IPS-NIHi7 (cell line): ENCODE data around the gene TUBGCP5.
"Not testable (repeated sequence)": the region's sequence is repeated elsewhere in the genome, so short reads cannot be mapped to it uniquely, and the experiment has no call there.

Experiments used
- DNase-seq: peaks from one replicate; pipeline ENCODE4 v3.0.0; 2012; ENCODE audit warnings: mixed read lengths; ENCODE audit errors: extremely low spot score

The TUBGCP5 gene

DNA sequence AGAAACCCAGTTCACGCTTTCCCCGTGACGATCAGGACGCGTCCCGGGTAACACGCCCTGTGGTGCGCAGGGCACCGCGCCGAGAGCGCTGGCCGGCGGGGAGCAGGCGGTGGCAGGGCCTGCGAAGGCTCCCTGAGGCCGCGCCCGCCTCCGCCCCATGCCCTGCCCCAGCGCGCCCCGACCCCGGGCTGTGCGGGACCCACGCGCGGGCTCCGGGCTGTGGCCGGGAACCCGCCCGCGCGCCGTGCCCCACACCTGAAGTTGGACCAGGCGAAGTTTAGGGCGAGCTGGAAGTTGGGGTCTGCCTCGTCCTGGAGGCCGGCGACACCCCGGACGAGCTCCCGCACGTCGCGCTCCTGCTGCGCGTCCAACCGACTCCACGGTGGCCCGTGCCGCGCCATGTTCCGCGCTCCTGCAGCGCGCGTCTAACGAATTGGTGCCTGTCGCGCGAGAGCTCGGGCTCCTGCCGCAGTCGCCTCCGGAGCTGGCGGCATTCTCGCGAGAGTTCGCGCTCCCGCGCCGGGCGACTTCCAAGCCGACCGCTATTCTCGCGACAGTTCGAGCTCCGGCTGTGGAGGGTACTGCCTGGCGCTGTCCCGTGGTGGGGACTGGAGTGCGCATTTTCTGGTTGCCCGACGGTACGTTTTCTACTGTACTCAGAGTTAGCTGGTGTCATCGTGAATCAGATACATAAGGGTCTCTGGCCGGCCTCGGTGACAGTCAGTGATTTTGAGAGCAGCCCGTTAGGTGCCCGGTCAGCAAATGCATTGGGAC, at the start of gene TUBGCP5:
TUBGCP5 (minus strand) TSS at position 427 of the 774 bp plus-strand sequence; CDS start at position 401, 26 bp downstream.
- DNase-seq: peak; percentile 97

DNA sequence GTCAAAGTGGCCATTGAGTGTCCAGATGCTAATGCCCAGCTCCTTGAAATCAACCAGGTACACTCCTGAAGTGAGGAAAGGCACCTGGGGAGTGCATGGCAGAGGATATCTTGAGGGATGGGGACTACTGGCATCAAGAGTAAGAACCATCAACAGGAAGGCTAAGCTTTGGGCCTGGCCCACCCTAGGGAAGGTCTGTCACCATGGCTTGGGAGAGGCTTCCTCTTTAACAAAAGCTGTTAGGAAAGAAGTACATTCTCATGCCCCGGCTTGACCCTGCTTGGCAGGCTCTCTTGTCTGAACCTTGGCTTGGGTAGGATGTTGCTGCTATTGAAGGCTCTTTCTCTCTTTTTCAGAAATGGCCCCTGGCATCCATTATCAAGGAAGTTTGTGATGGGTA, 43.7 kb upstream of the TUBGCP5 start:
- DNase-seq: no peak

DNA sequence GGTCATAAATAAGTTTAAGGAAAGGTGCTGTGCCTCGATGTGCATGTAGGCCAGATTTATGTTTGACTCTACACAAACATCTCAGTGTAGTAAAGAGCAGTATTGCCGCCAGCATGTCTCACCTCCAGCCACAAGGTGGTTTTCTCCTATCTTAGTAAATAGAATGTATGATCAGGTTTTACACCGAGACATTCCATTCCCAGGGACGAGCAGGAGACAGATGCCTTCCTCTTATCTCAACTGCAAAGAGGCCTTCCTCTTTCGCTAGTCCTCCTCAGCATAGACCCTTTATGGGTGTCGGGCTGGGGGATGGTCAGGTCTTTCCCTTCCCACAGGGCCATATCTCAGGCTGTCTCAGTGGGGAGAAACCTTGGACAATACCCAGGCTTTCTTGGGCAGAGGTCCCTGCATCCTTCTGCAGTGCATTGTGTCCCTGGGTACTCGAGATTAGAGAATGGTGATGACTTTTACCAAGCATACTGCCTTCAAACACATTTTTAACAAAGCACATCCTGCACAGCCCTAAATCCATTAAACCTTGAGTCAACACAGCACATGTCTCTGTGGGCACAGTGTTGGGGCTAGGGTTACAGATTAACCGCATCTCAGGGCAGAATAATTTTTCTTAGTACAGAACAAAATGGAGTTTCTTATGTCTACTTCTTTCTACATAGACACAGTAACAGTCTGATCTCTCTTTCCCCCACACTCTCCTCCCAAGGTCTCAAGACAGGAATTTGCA, 42.8 kb upstream of the TUBGCP5 start:
- not testable (repeated sequence) for DNase-seq

DNA sequence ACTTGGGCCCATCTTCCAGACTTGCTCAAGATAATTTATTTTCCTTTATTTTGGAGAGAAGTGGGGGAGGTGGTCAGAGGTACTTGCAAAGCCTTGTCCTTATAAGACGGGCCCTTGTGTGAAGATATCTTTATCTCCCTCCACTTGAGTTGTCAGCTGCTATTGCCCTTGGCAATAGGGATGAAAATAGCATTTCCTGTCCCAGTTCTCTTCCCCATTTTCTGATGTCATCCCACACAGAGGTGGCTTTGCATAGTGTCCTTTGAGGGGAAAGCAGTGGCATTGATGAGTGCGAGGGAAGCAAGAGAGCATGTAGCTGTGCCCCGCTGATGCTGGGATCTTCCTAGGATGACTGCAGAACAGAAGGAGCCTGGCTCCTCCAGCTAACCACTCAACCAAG, 41.9 kb upstream of the TUBGCP5 start:
- no peak for DNase-seq

DNA sequence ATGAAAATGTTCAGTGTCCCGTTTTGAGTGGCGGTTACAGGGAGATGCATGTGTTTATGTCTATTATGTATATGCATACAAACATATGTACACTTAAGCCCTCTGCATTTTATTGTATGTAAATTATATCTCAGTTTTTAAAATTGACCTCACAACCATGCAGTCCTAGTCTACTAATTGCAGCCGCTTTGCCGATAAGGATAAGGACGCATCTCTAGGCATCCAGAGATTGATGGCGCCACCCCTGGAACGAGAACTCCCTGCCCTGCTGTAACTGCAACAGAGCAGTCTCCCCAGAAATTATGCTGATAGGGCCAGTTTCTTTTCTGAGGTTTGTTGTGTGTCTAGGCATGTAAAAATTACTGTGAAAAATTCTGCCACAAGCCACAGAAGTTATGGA, 40.4 kb upstream of the TUBGCP5 start:
- DNase-seq: no peak

DNA sequence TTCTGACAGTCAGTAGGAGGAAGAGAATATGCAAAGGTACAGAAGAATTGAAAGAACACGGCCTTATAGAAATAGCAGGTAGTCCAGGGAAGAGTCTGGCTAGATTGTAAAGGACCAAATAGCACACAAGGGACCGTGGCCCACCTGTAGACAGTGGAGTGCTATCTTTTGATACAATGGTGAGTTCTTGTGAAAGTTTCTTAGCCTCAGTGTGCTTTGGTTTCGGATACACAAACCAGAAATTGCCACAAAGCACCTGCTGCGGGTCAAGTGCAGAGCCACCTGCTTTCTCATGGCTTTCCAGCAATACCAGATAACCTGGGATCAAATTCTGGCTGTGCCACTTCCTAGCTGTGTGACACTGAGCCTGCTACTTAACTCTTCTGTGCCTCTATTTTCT, 36.6 kb upstream of the TUBGCP5 start:
- DNase-seq: no peak

DNA sequence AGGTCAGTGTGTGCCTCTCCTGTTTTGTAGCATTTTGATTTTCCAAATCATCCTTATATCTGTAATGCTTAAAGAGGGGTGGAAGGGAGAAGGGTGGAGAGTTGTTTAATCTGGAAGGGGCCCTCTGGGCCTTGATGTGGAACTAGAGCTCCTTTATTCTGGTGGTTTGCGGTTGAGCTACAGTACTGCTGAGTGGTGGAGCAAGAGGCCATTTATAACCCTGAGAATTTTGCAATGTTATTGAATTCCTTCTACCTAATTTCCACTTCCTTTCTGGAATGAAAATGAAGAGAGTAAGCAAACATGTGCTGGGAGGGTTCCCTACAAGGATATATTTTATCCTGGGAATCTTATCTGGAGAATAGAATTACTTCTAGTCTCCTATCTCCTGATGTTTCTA, 35.3 kb upstream of the TUBGCP5 start:
- DNase-seq: no peak

DNA sequence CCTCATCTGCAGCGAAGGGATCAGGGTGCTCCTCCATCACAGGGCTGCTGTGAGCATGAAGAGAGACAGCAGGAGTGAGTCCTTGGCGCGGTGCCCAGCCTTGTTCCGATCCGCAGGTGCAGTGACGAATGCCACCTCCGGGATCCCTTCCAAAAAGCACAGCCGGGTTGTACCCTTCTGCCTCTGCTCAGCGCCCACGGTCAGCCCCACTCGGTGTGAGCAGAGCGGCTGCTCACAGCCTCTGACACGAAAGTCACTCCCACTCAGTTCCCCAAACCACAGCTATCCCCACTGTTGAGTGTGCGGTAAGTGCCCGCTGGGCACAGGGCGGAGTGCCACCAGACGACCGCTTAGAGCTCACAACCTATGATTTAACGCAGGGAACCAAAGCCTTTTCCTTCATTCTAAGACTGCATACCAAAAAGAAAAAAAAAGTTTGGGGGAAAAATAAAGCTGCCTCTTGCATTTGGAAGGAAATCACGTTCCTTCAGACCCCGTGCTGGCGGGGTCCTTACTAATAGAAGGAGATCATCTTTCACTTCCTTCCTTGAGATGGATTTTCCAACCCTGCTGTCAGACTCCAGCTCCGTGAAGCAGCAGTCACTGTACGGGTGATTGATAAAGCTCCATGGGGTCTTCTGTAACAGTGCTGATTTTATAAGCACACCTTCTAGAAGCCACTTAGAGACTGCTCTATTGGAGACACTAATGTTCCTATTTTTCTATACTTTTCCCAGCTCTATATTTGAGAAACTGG, 34.7 kb upstream of the TUBGCP5 start:
- no peak for DNase-seq

DNA sequence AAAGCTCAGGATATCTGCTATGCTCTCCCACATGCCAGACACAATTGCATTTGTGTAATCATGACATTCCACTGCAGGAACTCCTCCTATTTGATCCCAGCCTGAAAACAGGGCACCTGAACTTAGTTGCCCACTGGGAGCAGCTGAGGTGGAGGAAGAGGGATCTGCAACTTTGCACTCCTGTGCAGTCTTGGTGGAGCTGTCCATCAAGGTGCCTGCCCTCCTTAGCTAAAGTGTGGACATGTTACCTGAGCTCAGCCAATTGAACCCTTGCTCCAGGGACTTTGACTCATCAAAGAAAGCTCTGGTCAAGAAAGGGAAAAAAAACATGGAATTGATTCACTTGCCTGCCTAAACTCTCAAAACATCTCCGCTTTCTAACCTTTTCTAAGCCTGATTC, 33.3 kb upstream of the TUBGCP5 start:
- no peak for DNase-seq

DNA sequence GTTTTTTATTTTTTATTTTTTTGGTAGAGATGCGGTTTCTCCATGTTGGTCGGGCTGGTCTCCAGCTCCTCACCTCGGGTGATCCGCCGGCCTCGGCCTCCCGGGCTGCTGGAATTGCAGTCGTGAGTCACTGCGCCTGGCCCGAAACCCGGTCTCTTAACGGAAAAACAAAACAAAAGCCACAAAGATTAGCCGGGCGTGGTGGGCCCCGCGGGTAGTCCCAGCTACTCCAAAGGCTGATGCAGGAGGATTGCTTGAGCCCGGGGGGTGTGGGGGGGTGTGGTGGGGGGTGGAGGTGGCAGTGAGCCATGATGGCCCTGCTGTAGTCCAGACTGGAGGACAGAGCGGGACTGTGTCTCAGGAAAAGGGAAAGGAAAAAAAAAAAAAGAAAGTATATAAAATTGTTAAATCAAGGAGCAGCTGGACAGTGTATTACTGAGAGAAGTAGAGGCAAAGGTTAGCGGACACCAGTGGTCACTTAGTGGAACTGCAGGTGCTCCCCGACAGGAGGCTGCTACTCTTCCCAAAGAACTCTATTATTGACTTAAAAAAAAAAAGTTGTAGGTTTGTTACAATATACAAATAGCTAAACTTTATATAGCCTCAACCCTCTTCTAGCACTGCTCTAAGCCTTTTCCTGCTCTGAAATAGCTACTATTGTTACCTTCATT, 30.3 kb upstream of the TUBGCP5 start:
- peak; percentile 43 for DNase-seq

DNA sequence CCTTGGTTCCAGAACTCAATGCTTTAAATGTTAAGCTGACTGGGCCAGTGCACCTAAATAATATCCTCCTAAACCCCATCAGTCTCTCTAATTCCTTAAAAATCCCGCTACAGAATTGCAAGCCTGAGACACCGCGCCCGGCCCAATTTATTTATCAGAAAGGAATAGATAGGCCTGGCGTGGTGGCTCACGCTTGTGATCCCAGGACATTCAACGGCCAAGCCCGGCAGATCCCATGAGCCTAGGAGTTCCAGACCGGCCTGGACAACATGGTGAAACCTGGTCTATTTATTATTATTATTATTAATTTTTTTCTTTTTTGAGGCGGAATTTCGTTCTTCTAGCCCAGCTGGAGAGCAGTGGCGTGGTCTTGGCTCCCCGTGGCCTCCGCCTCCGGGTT, 28.0 kb upstream of the TUBGCP5 start:
- no peak for DNase-seq

DNA sequence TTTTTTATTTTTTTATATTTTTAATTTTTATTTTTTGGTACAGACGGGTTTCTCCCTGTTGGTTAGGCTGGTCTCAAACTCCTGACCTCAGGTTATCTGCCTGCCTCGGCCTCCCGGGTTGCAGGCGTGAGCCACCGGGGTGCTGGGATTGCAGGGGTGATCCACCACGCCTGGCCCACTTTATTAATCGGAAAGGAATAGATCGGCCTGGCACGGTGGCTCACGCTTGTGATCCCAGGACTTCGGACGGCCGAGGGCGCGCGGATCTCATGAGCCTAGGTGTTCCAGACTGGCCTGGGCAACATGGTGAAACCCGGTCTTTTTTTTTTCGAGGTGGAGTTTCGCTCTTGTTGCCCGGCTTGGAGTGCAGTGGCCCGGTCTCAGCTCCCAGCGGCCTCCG, 26.5 kb upstream of the TUBGCP5 start:
- DNase-seq: no peak

DNA sequence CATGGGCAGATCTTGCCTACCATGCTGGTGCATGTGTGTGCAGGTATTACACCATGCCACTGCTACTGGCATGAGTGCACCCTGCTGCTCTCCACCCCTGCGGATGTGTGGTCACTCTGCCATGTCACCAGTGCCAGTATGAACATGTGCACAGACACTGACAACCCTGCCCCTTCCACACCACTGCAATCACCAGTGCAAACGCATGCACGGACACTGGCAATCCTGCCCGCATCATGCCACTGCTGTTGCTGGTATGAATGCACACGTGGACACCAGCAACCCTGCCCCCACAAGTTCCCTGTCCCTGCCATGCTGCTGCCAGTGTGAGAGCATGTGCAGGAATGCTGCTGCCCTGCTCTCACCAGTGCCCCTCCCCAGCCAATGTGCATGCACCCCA, 24.8 kb upstream of the TUBGCP5 start:
- no peak for DNase-seq

DNA sequence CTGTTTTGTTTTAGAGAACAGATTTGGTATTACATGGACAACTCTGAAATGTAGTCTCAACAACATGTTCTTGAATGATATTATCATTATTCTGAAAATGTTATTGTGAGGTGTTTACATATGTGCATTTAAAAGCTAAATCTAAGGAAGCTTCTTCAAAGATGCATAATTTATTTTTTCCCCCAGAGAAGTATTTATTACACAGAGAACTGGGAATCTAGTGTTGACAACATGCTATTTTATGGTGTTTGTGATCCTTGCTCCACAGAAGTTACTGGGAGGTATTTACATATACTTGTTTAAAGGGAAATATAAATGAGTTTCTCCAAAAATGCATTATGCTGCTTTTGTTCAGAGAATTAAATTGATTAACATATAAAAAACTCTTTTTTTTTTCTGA, 18.3 kb upstream of the TUBGCP5 start:
- no peak for DNase-seq

DNA sequence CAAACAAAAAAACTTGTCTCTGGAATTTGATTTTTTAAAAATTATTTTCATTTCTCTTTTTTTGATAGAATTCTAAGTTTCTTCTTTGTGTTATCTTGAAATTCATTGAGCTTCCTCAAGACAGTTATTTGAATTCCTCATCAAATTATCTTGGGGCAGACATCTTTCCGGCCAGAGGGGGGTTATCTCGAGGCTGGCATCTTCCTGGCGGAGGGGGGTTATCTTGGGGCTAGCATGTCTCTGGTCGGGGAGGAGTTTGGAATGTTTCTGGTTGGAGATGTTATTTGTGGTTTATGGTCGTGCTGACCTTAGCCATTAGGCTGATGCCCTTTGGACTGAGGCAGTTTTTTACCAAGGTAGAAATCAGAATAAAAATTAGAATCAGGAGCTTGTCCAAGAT, 15.9 kb upstream of the TUBGCP5 start:
- no peak for DNase-seq

DNA sequence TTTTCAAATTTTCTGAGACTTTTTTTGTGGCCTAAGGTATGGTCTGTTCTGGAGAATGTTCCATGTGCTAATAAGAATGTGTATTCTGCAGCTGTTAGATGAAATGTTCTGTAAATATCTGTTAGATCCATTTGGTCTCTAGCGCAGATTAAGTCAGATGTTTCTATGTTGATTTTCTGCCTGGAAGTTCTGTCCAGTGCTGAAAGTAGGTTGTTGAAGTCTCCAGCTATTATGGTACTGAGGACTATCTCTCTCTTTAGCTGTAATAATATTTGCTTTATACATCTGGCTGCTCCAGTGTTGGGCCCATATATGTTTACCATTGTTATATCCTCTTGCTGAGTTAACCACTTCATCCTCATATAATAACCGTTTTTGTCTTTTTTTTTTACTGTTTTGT, 13.2 kb upstream of the TUBGCP5 start:
- no peak for DNase-seq

DNA sequence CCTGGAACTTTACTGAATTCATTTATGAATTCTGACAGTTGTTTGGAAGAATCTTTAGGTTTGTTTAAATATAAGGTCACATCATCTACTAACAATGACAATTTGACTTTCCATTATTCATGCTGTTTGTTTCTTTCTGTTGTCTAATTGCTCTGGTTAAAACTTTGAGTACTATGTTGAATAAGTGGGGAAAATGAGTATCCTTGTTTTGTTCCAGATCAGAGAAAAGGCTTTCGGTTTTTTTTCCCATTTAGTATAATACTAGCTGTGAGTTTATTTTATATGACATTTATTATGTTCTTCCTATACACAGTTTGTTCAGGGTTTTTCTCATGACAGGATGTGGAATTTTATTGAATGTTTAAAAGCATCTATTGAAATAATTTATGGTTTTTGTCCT, 11.3 kb upstream of the TUBGCP5 start:
- no peak for DNase-seq

DNA sequence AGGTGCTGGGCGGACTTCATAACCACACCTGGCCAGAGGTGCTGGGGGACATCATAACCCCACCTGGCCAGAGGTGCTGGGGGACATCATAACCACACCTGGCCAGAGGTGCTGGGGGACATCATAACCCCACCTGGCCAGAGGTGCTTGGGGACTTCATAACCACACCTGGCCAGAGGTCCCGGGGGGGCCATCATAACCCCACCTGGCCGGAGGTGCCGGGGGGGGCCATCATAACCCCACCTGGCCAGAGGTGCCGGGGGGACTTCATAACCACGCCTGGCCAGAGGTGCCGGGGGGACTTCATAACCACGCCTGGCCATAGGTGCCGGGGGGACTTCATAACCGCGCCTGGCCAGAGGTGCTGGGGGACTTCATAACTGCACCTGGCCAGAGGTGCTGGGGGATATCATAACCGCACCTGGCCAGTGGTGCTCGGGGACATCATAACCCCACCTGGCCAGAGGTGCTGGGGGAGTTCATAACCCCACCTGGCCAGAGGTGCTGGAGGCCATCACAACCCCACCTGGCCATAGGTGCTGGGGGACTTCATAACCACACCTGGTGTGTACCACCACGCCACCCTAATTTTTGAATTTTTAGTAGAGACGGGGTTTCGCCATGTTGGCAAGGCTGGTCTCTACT, 10.7 kb upstream of the TUBGCP5 start:
- no peak for DNase-seq

DNA sequence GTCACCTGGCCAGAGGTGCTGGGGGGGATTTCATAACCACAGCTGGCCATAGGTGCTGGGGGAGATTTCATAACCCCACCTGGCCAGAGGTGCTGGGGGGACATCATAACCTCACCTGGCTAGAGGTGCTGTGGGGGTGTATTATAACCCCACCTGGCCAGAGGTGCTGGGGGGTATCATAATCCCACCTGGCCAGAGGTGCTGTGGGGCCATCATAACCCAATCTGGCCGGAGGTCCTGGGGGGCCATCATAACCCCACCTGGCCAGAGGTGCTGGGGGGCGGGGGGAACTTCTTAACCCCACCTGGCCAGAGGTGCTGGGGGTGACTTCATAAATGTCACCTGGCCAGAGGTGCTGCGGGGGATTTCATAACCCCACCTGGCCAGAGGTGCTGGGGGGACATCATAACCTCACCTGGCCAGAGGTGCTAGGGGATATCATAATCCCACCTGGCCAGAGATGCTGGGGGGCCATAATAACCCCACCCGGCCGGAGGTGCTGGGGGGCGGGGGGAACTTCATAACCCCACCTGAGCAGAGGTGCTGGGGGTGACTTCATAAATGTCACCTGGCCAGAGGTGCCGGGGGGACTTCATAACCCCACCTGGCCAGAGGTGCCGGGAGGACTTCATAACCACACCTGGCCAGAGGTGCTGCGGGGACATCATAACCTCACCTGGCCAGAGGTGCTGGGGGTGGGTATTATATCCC, 9.4 kb upstream of the TUBGCP5 start:
- DNase-seq: not testable (repeated sequence)

DNA sequence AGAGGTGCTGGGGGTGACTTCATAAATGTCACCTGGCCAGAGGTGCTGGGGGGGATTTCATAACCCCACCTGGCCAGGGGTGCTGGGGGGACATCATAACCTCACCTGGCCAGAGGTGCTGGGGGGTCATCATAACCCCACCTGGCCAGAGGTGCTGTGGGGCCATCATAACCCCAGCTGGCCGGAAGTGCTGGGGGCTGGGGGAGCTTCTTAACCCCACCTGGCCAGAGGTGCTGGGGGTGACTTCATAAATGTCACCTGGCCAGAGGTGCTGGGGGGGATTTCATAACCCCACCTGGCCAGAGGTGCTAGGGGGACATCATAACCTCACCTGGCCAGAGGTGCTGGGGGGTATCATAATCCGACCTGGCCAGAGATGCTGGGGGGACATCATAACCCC, 4.6 kb upstream of the TUBGCP5 start:
- not testable (repeated sequence) for DNase-seq

DNA sequence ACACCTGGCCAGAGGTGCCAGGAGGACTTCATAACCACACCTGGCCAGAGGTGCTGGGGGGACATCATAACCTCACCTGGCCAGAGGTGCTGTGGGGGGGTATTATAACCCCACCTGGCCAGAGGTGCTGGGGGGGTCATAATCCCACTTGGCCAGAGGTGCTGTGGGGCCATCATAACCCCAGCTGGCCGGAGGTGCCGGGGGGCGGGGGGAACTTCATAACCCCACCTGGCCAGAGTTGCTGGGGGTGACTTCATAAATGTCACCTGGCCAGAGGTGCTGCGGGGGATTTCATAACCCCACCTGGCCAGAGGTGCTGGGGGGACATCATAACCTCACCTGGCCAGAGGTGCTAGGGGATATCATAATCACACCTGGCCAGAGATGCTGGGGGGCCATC, 4.2 kb upstream of the TUBGCP5 start:
- DNase-seq: not testable (repeated sequence)
